ENCODE data around the gene PLPP1.

PLPP1 gene

GRCh38 chr5:55445791-55446190 is 89.0 kb downstream of the PLPP1 start:
- DNase-seq = no peak

- DNase-seq = no peak
Measured at GRCh38 chr5:55441954-55442353, 92.8 kb downstream of the PLPP1 start.

GRCh38 chr5:55441107-55441771 is 93.5 kb downstream of the PLPP1 start:
- DNase-seq = no peak

DNA sequence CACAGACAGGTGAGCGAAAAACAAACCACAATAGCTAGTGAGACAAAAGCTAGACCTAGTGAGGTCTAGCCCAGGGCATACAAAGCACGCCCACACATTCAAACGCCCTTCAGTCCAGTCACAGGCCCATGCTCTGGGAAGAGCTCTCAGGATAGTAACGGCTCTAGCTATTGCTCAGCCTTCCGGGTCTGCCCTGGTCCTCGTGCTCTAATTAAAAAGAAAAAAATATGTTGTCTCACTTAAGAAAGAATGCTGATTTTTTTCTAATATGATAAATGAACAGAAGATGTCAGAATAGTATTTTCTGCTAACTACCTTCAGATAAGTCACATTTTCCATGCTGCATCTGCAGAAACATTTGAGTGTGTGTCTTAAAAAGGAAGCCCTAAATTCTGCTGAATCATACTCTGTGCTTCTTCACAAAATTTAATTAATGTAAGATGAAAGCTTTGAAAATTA is 94.5 kb downstream of the PLPP1 start:
- DNase-seq = peak; percentile 24

DNA sequence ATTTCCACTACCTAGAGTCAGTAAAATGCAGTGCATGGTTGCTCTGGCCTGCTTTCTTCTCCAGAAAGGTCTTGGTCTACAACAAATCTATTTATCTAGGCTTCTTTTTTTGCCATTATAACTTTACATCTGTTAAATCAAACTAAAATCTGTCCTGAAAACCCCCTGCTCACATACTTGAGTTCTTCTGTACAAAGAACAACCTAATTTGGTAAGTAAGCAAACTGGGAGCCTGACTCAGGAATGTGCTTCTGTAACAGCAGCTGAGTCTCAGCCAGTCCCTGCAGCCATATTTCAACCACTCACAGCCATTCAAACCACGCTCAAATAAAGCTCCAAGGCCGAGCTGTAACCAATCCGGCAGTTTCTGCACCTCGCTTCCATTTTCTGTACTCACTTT is 95.8 kb downstream of the PLPP1 start:
- DNase-seq = no peak

- DNase-seq = no peak
Measured at GRCh38 chr5:55437859-55438206, 96.9 kb downstream of the PLPP1 start.

GRCh38 chr5:55437452-55437851 is 97.3 kb downstream of the PLPP1 start:
- no peak for DNase-seq

DNA sequence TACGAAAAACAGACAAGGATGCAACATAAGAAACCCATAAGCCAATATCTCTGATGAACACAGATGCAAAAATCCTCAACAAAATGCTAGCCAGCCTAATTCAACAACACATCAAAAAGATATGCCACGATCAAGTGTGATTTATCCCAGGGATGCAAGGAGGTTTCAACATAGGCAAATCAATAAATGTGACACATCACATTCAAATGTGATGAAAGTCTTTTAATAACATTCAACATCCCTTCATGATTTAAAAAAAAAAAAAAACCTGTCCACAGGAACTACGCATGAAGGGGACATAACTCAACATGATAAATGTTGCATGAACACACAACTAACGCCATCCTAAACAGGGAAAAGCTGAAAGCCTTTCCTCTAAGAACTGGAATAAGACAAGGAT is 102.2 kb downstream of the PLPP1 start:
- DNase-seq = no peak

DNA sequence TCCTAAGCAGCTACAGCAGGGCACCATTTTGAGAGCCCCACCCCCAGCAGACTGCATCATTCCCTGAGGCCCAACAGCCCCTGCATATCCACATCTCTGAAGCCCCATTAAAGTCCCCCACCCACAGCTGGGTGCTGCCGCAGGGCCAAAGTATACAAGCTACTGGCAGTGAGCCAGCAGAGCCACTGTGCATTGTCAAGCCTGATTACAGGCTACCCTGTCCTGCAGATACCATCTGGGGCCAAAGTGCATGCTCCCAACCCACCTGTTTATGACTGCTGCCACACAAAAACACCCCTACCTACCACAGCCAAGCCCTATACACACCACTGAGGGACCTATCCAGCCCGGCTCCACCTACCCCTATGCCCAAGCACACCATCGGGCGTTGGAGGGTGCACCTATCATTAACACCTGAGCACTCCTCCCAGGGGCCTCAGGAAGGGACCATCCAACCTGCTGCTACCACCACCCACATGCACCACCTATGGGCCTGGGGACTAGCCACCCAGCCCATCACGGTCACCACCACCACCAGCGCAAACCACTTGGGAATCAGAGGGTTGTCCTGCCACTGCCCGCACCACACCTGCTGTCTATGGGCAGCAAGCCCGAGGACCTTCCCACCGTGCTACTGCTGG is 105.0 kb downstream of the PLPP1 start:
- DNase-seq = no peak

GRCh38 chr5:55429221-55429612 is 105.5 kb downstream of the PLPP1 start:
- no peak for DNase-seq

- DNase-seq = no peak
Measured at GRCh38 chr5:55427157-55427556, 107.6 kb downstream of the PLPP1 start.

- DNase-seq = no peak
Measured at GRCh38 chr5:55426455-55426854, 108.3 kb downstream of the PLPP1 start.

- DNase-seq = peak; percentile 91
Measured at GRCh38 chr5:55421074-55421529, 113.7 kb downstream of the PLPP1 start.

GRCh38 chr5:55418994-55419968 is 115.5 kb downstream of the PLPP1 start:
- DNase-seq = no peak

GRCh38 chr5:55416306-55416705 is 118.5 kb downstream of the PLPP1 start:
- DNase-seq = no peak

DNA sequence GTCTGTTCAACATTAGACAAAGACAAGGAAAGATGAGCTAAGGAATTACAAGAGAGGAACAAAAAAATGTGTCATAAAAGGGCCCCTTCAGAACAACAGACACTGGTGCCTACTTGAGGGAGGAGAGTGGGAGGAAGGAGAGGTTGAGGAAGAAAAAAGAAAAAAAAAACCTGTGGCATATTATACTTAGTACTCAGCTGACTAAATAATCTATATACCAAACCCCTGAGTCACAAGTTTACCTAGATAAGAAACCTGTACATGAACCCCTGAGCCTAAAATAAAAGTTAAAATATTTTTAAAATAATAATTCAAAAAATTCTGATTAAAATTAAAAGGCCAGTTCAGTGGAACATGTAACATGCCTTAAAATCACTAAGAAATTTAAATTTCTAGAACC is 119.7 kb downstream of the PLPP1 start:
- DNase-seq = no peak

GRCh38 chr5:55413644-55414043 is 121.1 kb downstream of the PLPP1 start:
- DNase-seq = no peak

- no peak for DNase-seq
Measured at GRCh38 chr5:55411876-55412275, 122.9 kb downstream of the PLPP1 start.

DNA sequence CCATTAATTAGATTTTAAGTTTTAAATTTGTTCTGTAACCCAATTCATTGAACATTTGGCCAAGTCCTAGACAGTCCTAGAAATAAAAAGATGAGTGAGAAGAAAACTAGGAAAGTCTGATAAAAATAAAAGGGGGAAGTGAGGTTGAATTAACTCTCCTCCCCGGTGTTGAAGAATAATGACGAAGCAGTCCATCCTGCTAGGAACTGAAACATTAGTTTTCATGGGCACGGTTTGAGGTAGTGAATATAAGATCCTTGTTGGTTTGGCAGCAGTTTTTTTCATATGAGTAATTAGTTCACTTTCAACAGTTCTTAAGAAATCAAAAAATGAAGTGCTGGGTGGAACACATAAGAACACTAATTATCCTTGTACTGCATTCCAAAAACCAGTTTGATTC is 123.9 kb downstream of the PLPP1 start:
- DNase-seq = no peak

DNA sequence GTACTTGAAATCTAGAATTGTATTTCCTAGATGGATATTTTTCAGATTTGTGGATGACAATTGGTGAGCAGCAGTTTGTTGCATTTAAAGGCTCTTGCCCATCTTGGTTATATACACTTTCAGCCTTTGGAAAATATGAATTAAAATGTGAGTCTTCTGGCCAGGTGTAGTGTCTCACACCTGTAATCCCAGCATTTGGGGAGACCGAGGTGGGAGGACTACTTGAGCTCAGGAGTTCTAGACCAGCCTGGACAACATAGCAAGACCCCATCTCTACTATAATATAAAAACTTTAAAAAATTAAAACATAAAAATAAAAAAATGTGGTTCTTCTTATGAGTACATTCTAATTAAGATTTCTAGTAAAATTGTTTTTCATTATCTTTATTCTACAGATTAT is 125.0 kb downstream of the PLPP1 start:
- no peak for DNase-seq

GRCh38 chr5:55407984-55408383 is 126.8 kb downstream of the PLPP1 start:
- no peak for DNase-seq

- peak; percentile 24 for DNase-seq
Measured at GRCh38 chr5:55407059-55407684, 127.6 kb downstream of the PLPP1 start.

DNA sequence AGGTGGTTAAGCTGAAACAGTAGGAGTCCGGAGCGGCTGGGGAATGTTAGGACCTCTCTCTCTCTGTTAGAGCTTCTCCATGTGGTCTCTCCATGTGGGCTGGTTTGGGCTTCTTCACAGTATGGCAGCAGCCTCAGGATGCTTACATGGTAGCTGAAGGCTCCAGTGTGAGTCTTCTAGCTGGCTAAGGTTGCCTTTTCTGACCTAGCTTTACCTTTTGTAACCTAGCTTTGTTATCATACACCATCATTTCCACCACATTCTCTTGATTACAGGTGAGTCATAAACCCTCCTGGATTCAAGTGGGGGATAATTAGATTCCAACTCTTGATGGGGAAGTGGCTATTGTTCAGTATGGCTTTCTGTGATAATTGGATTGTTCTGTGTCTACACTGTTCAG is 128.5 kb downstream of the PLPP1 start:
- DNase-seq = no peak
